ENCODE data around the gene USP17L5.
"Not testable (repeated sequence)": the region's sequence is repeated elsewhere in the genome, so short reads cannot be mapped to it uniquely, and the experiment has no call there.

Gene USP17L5, protein sequence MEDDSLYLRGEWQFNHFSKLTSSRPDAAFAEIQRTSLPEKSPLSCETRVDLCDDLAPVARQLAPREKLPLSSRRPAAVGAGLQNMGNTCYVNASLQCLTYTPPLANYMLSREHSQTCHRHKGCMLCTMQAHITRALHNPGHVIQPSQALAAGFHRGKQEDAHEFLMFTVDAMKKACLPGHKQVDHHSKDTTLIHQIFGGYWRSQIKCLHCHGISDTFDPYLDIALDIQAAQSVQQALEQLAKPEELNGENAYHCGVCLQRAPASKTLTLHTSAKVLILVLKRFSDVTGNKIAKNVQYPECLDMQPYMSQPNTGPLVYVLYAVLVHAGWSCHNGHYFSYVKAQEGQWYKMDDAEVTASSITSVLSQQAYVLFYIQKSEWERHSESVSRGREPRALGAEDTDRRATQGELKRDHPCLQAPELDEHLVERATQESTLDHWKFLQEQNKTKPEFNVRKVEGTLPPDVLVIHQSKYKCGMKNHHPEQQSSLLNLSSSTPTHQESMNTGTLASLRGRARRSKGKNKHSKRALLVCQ

GRCh38 chr4:9339103-9339502 is at the start of gene USP17L5:
Gene USP17L5, plus strand, starts transcription at chr4:9339403. Its CDS starts 0 bp downstream, at chr4:9339403.
- H3K4me3 Mint-ChIP-seq, H3K27me3 Mint-ChIP-seq, H3K4me1 Mint-ChIP-seq, H3K9me3 Mint-ChIP-seq, H3K27ac Mint-ChIP-seq, H3K36me3 Mint-ChIP-seq: not testable (repeated sequence)

DNA sequence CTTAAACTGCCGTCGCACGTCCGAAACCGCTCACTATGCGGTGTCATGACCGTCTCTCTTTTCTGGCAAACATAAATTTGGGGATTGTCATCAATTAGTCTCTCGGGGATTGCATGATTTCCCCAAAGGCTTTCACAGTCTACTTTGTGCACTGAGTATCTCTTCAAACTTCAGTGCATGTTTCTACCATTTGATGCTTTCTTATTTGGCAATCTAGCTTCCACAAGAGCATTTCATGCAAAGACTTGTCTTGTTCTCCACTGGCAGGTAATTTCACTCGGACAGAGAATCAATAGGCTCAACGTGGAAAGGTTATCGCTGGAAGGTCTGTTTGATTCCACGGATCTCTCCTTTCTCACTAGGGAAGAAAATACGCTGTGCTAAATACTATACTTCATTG is 15.0 kb upstream of the USP17L5 start:
- not testable (repeated sequence) for H3K4me3 Mint-ChIP-seq, H3K36me3 Mint-ChIP-seq, H3K27me3 Mint-ChIP-seq

DNA sequence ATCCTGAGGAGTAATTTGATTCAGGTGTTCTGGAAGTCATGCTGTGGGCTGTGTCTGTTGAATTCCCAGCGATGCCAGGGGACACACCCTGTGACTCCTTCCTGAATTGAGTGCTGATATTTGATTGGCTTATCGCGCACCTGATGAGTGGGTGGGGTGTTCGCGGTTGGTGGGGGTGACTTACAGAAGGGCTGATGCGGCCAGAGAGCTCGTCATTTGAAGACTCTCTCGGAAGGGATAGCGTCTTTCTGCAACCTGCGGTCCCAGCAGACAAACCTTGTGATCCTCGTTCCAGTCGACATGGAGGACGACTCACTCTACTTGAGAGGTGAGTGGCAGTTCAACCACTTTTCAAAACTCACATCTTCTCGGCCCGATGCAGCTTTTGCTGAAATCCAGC is 14.3 kb upstream of the USP17L5 start, which contains the start of gene USP17L24:
Gene USP17L24 (plus strand): TSS at position 301 of the 400 bp plus-strand sequence. CDS start 0 bp downstream, at position 301.
- H3K4me1 Mint-ChIP-seq, H3K4me3 Mint-ChIP-seq, H3K36me3 Mint-ChIP-seq, H3K9me3 Mint-ChIP-seq, H3K27me3 Mint-ChIP-seq, H3K27ac Mint-ChIP-seq: not testable (repeated sequence)

More for the DNA sequence above, 15.0 kb upstream of the USP17L5 start:
- not testable (repeated sequence) for H3K4me1 Mint-ChIP-seq, H3K27ac Mint-ChIP-seq, H3K9me3 Mint-ChIP-seq

GRCh38 chr4:9329611-9330010 is 9.6 kb upstream of the USP17L5 start, which contains the start of gene USP17L25:
Gene USP17L25, plus strand, starts transcription at chr4:9329911. Its CDS starts 0 bp downstream, at chr4:9329911.
- not testable (repeated sequence) for H3K9me3 Mint-ChIP-seq, H3K27ac Mint-ChIP-seq, H3K4me3 Mint-ChIP-seq, H3K36me3 Mint-ChIP-seq, H3K4me1 Mint-ChIP-seq, H3K27me3 Mint-ChIP-seq

GRCh38 chr4:9334358-9334757 is 4.8 kb upstream of the USP17L5 start, which contains the start of gene USP17L26:
Gene USP17L26, plus strand, starts transcription at chr4:9334658. Its CDS starts 0 bp downstream, at chr4:9334658.
- H3K9me3 Mint-ChIP-seq, H3K4me3 Mint-ChIP-seq, H3K27me3 Mint-ChIP-seq: not testable (repeated sequence)

GRCh38 chr4:9343848-9344247 is 4.6 kb downstream of the USP17L5 start, which contains the start of gene USP17L27:
Gene USP17L27, plus strand, starts transcription at chr4:9344148. Its CDS starts 0 bp downstream, at chr4:9344148.
- H3K9me3 Mint-ChIP-seq, H3K27me3 Mint-ChIP-seq, H3K4me3 Mint-ChIP-seq, H3K4me1 Mint-ChIP-seq, H3K27ac Mint-ChIP-seq, H3K36me3 Mint-ChIP-seq: not testable (repeated sequence)

More at GRCh38 chr4:9334358-9334757, 4.8 kb upstream of the USP17L5 start, which contains the start of gene USP17L26:
- H3K36me3 Mint-ChIP-seq, H3K27ac Mint-ChIP-seq, H3K4me1 Mint-ChIP-seq: not testable (repeated sequence)

DNA sequence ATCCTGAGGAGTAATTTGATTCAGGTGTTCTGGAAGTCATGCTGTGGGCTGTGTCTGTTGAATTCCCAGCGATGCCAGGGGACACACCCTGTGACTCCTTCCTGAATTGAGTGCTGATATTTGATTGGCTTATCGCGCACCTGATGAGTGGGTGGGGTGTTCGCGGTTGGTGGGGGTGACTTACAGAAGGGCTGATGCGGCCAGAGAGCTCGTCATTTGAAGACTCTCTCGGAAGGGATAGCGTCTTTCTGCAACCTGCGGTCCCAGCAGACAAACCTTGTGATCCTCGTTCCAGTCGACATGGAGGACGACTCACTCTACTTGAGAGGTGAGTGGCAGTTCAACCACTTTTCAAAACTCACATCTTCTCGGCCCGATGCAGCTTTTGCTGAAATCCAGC is 9.4 kb downstream of the USP17L5 start, which contains the start of gene USP17L28:
Gene USP17L28 (plus strand): TSS at position 301 of the 400 bp plus-strand sequence. CDS start 0 bp downstream, at position 301.
- H3K27ac Mint-ChIP-seq, H3K4me3 Mint-ChIP-seq, H3K27me3 Mint-ChIP-seq, H3K4me1 Mint-ChIP-seq, H3K9me3 Mint-ChIP-seq, H3K36me3 Mint-ChIP-seq: not testable (repeated sequence)

DNA sequence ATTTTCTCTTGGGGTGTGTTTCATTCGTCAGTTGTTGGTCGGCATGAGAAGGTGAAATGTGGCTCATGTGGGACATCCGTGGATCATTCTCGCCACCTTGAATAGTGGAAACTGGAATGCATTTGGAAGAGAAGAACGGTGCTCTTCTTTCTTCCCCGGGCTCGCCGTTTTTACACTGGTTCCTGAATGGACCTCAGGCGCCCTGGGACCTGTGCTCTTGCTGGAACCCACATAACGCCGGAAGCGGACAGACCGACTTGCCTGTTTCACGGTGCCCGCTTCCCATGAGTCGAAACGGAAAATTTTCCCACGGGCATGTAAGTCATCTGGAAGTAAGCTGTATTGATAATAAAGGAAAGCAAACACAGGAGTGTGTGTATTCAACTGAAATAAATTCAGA is 11.7 kb downstream of the USP17L5 start:
- not testable (repeated sequence) for H3K9me3 Mint-ChIP-seq, H3K4me3 Mint-ChIP-seq, H3K27ac Mint-ChIP-seq, H3K27me3 Mint-ChIP-seq, H3K36me3 Mint-ChIP-seq, H3K4me1 Mint-ChIP-seq

DNA sequence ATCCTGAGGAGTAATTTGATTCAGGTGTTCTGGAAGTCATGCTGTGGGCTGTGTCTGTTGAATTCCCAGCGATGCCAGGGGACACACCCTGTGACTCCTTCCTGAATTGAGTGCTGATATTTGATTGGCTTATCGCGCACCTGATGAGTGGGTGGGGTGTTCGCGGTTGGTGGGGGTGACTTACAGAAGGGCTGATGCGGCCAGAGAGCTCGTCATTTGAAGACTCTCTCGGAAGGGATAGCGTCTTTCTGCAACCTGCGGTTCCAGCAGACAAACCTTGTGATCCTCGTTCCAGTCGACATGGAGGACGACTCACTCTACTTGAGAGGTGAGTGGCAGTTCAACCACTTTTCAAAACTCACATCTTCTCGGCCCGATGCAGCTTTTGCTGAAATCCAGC is 14.1 kb downstream of the USP17L5 start, which contains the start of gene USP17L29:
Gene USP17L29 (plus strand): TSS at position 301 of the 400 bp plus-strand sequence. CDS start 0 bp downstream, at position 301.
- H3K9me3 Mint-ChIP-seq, H3K27me3 Mint-ChIP-seq, H3K36me3 Mint-ChIP-seq, H3K4me1 Mint-ChIP-seq, H3K4me3 Mint-ChIP-seq, H3K27ac Mint-ChIP-seq: not testable (repeated sequence)

GRCh38 chr4:9362829-9363228 is 23.6 kb downstream of the USP17L5 start, which contains the start of gene USP17L30:
Gene USP17L30, plus strand, starts transcription at chr4:9363129. Its CDS starts 0 bp downstream, at chr4:9363129.
- H3K27me3 Mint-ChIP-seq, H3K9me3 Mint-ChIP-seq, H3K4me1 Mint-ChIP-seq, H3K27ac Mint-ChIP-seq, H3K36me3 Mint-ChIP-seq, H3K4me3 Mint-ChIP-seq: not testable (repeated sequence)

- not testable (repeated sequence) for H3K36me3 Mint-ChIP-seq
These were observed 40.7 kb downstream of the USP17L5 start for GRCh38 chr4:9379881-9380280.

DNA sequence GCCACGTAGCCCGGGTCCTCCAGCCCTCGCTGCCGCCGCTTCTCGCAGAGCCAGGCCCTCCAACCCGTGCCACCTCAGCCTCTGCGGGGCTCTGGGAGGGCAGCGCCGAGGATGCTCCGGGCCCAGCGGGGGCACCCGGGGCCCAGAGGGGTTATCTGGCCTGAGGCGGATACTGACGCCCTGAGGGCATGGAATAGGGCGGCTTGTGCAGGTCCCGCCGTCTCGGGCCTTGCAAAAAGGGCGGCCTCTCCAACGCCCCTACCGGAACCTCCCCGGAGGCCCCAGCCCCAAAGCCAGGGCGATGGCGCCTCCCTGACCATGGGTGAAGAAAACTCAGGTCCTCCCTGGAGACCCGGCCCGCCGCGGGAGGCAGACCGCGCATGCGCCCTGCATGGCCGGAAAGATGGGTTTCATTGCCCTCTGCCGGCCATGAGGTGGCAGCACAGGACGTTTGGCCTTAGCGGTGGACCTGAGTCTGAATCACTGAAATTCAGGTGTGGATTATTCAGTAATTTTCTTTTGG is 41.9 kb downstream of the USP17L5 start:
- H3K36me3 Mint-ChIP-seq, H3K9me3 Mint-ChIP-seq, H3K27me3 Mint-ChIP-seq, H3K4me1 Mint-ChIP-seq, H3K27ac Mint-ChIP-seq: not testable (repeated sequence)
- H3K4me3 Mint-ChIP-seq, result peak overlapping the region; percentile 57

More at GRCh38 chr4:9379881-9380280, 40.7 kb downstream of the USP17L5 start:
- not testable (repeated sequence) for H3K4me1 Mint-ChIP-seq, H3K9me3 Mint-ChIP-seq, H3K27me3 Mint-ChIP-seq, H3K27ac Mint-ChIP-seq
- H3K4me3 Mint-ChIP-seq, result peak overlapping the region; percentile 11

GRCh38 chr4:9384126-9384525 is 44.9 kb downstream of the USP17L5 start:
- no peaks in the 10 kb centered on the region for H3K27me3 Mint-ChIP-seq
- H3K36me3 Mint-ChIP-seq, result no peaks in the 10 kb centered on the region
- H3K4me3 Mint-ChIP-seq, result no peak overlapping the region
- H3K9me3 Mint-ChIP-seq, result no peaks in the 10 kb centered on the region
- no peak overlapping the region for H3K27ac Mint-ChIP-seq
- peaks cover 3% of the 10 kb centered on the region for H3K4me1 Mint-ChIP-seq

DNA sequence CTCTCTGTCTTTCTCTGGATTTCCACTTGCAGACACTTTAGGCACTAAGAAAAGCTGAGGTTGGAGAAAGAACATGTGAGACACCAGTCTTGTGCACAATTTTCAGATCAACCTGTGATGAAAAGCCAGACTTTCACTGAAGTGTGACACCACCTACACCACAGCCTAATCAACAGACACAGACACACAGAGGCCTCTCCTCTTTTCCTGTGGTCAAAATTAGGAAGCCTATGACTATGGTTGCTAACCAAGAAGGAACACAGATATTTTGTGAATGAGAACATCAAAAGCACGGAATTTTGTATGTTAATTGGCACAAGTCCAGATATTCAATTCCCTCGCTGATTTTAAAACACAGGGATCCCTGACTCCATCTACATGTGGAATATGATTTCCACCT is 49.8 kb downstream of the USP17L5 start:
- H3K27ac Mint-ChIP-seq, H3K27me3 Mint-ChIP-seq, H3K4me3 Mint-ChIP-seq: not testable (repeated sequence)

More for the DNA sequence above, 49.8 kb downstream of the USP17L5 start:
- not testable (repeated sequence) for H3K9me3 Mint-ChIP-seq, H3K36me3 Mint-ChIP-seq, H3K4me1 Mint-ChIP-seq
